Endothelial cell (in vitro differentiated cells): ENCODE results near the gene DUOX1. TPM values are rescaled to one million over a fixed set of nuclear protein-coding genes. Genes with fewer than 3 reads are reported as not detected.
A peak's percentile ranks its signal among the peaks of the same experiment; 100 is the strongest.

Source experiments
- DNase-seq: peaks from one replicate; pipeline ENCODE4 v3.0.0; 2021; ENCODE audit warnings: low spot score
- H3K27ac Mint-ChIP-seq: one replicate; pipeline ENCODE4 v1.8.0; 2021; ENCODE audit warnings: mixed read lengths, inconsistent platforms; ENCODE audit not compliant: unreplicated experiment
- H3K27me3 Mint-ChIP-seq: one replicate; pipeline ENCODE4 v1.8.0; 2021; ENCODE audit warnings: mild to moderate bottlenecking, moderate library complexity, mixed read lengths, inconsistent platforms; ENCODE audit not compliant: unreplicated experiment
- H3K36me3 Mint-ChIP-seq: one replicate; pipeline ENCODE4 v1.8.0; 2021; ENCODE audit warnings: mild to moderate bottlenecking, low read depth, mixed read lengths, inconsistent platforms; ENCODE audit not compliant: unreplicated experiment
- H3K4me1 Mint-ChIP-seq: one replicate; pipeline ENCODE4 v1.8.0; 2021; ENCODE audit warnings: mild to moderate bottlenecking, mixed read lengths, inconsistent platforms; ENCODE audit not compliant: unreplicated experiment
- H3K4me3 Mint-ChIP-seq: one replicate; pipeline ENCODE4 v1.8.0; 2021; ENCODE audit warnings: mild to moderate bottlenecking, mixed read lengths, inconsistent platforms; ENCODE audit not compliant: unreplicated experiment
- H3K9me3 Mint-ChIP-seq: one replicate; pipeline ENCODE4 v1.8.0; 2021; ENCODE audit warnings: mixed read lengths, inconsistent platforms; ENCODE audit not compliant: unreplicated experiment
- CTCF ChIP-seq: fragments of 200-600 bp; sonication (generic); IDR thresholded peaks from one replicate; pipeline ENCODE4 v1.5.0; 2021; ENCODE audit warnings: antibody characterized with exemption; ENCODE audit not compliant: unreplicated experiment
- total RNA-seq: library from RNA; stranded (reverse); fragmentation: NEBNext Ultra II Directional; extraction: Animal tissue kit (Norgen Biotek cat#: 25700); gene quantifications from one replicate; pipeline ENCODE4 v1.2.1, GENCODE V29; 2021; ENCODE audit not compliant: unreplicated experiment

Gene DUOX1
- total RNA-seq, 1 donor from 2014 or later: not detected

- TF ChIP-seq CTCF: no peak
- H3K4me1 Mint-ChIP-seq: peaks cover 48% of the 10 kb centered on the region
- no peaks in the 10 kb centered on the region for H3K9me3 Mint-ChIP-seq
- DNase-seq: no peak
- H3K36me3 Mint-ChIP-seq: peaks cover 22% of the 10 kb centered on the region
- no peak overlapping the region for H3K27ac Mint-ChIP-seq
- H3K4me3 Mint-ChIP-seq: no peak overlapping the region
- H3K27me3 Mint-ChIP-seq: peaks cover 20% of the 10 kb centered on the region
Observed at GRCh38 chr15:45184562-45185041, 54.8 kb downstream of the DUOX1 start.

- Mint-ChIP-seq H3K4me1 (peaks cover 44% of the 10 kb centered on the region), H3K27me3 (peaks cover 18% of the 10 kb centered on the region), H3K36me3 (peaks cover 17% of the 10 kb centered on the region), H3K9me3 (no peaks in the 10 kb centered on the region), H3K4me3 (peak overlapping the region; percentile 96), H3K27ac (peak overlapping the region; percentile 57)
- DNase-seq: no peak
- no peak for TF ChIP-seq CTCF
Observed at GRCh38 chr15:45185069-45185779, 55.4 kb downstream of the DUOX1 start.

GRCh38 chr15:45185903-45186770 lies 56.3 kb downstream of the DUOX1 start:
- Mint-ChIP-seq H3K36me3 (peaks cover 12% of the 10 kb centered on the region), H3K4me3 (peak overlapping the region; percentile 96), H3K9me3 (no peaks in the 10 kb centered on the region), H3K27me3 (peaks cover 20% of the 10 kb centered on the region), H3K27ac (peak overlapping the region; percentile 57), H3K4me1 (peaks cover 39% of the 10 kb centered on the region)
- no peak for TF ChIP-seq CTCF
- DNase-seq: no peak

- H3K9me3 Mint-ChIP-seq: no peaks in the 10 kb centered on the region
- peaks cover 34% of the 10 kb centered on the region for H3K4me1 Mint-ChIP-seq
- H3K27ac Mint-ChIP-seq: peak overlapping the region; percentile 86
- no peak for TF ChIP-seq CTCF
- H3K36me3 Mint-ChIP-seq: peaks cover 9% of the 10 kb centered on the region
- H3K4me3 Mint-ChIP-seq: peak overlapping the region; percentile 96
- DNase-seq: peak; percentile 39
- peaks cover 18% of the 10 kb centered on the region for H3K27me3 Mint-ChIP-seq
Observed at GRCh38 chr15:45186771-45187577, 57.2 kb downstream of the DUOX1 start.
